HepG2 (cell line): Measurements from ENCODE around the gene AGAP1. TPM values are rescaled to one million over a fixed set of nuclear protein-coding genes. Genes with fewer than 3 reads are reported as not detected.
A peak's percentile ranks its signal among the peaks of the same experiment; 100 is the strongest.

Source experiments
- ATAC-seq: fragments of 200-7000 bp; cut with Tn5 transposase; 3 replicates; pipeline ENCODE4 v1.9.1; 2020; ENCODE audit warnings: mild to moderate bottlenecking, moderate library complexity
- BruUV-seq: library from RNA; stranded (reverse); fragments of 400-500 nt; replicated peaks from 2 replicates; lab custom pipeline; 2021; lab: Mats Ljungman, UMichigan
- CTCF ChIA-PET: fragments of 300-600 bp; formaldehyde crosslinking; extraction: SDS; loops from one replicate; lab custom pipeline; 2021; ENCODE audit warnings: low total read pairs, inconsistent platforms, low intra/inter-chr PET ratio; lab: Yijun Ruan, JAX
- POLR2A ChIA-PET: fragments of 350-600 bp; sonication (Branson Sonifier 250); formaldehyde crosslinking; loops from one replicate; lab custom pipeline; 2020; ENCODE audit warnings: antibody characterized with exemption, inconsistent platforms; lab: Yijun Ruan, JAX
- DNase-seq: peaks from one replicate; pipeline ENCODE4 v3.0.0-alpha.2; 2015; ENCODE audit warnings: low spot score
- FAIRE-seq: peaks from 3 replicates; lab custom pipeline; 2011; peaks lifted over from hg19 to GRCh38; lab: Jason Lieb, UNC
- H2AFZ ChIP-seq: one replicate; pipeline ENCODE4 v1.6.1; 2011; ENCODE audit warnings: low read length, inconsistent platforms
- H3K27ac ChIP-seq: fragments of 300-600 bp; 3 replicates; pipeline ENCODE4 v1.8.0; 2011; ENCODE audit warnings: mixed run types, mild to moderate bottlenecking, mixed read lengths, low read length, inconsistent platforms; ENCODE audit not compliant: insufficient read depth; ENCODE audit errors: extremely low read length
- H3K27me3 ChIP-seq, 2 experiments: fragments of 200-600 bp in 1 of 2; 2 replicates in 1 of 2; 3 replicates in 1 of 2; pipeline versions ENCODE4 v1.6.0 to v1.8.0; 2011; ENCODE audit warnings: low read length in 2 of 2, mild to moderate bottlenecking in 2 of 2, moderate library complexity in 2 of 2, inconsistent platforms in 1 of 2; ENCODE audit not compliant: insufficient read depth in 2 of 2, control insufficient read depth in 1 of 2
- H3K36me3 ChIP-seq, 2 experiments: fragments of 200-600 bp in 1 of 2; replicated peaks in 1 of 2; 2 replicates in 1 of 2; 3 replicates in 1 of 2; pipeline versions ENCODE4 v1.5.1 to v1.8.0; 2011; ENCODE audit warnings: low read length in 2 of 2, inconsistent platforms in 1 of 2; ENCODE audit not compliant: insufficient read depth in 2 of 2, control insufficient read depth in 1 of 2
- H3K4me1 ChIP-seq: 2 replicates; pipeline ENCODE4 v1.5.1; 2012; ENCODE audit warnings: low read length, inconsistent platforms; ENCODE audit not compliant: insufficient read depth
- H3K4me2 ChIP-seq: 2 replicates; pipeline ENCODE4 v1.6.0; 2011; ENCODE audit warnings: low read depth, low read length, inconsistent platforms
- H3K4me3 ChIP-seq, 3 experiments: fragments of 200-600 bp in 1 of 3; sonication (generic), shearing (Covaris generic) in 1 of 3; replicated peaks in 1 of 3; 2 replicates each; pipeline ENCODE4 v1.5.1; 2011 to 2016; ENCODE audit warnings: low read length in 3 of 3, inconsistent platforms in 2 of 3, low read depth in 2 of 3, mild to moderate bottlenecking in 2 of 3, control low read depth in 1 of 3, mixed read lengths in 1 of 3; ENCODE audit not compliant: insufficient read depth in 1 of 3
- H3K79me2 ChIP-seq: one replicate; pipeline ENCODE4 v1.6.1; 2011; ENCODE audit warnings: low read length, inconsistent platforms; ENCODE audit not compliant: insufficient read depth
- H3K9ac ChIP-seq: 2 replicates; pipeline ENCODE4 v1.6.0; 2011; ENCODE audit warnings: mild to moderate bottlenecking, low read depth, low read length, inconsistent platforms; ENCODE audit not compliant: insufficient read depth
- H3K9me3 ChIP-seq: 2 replicates; pipeline ENCODE4 v1.5.1; 2012; ENCODE audit warnings: mild to moderate bottlenecking, low read length
- H4K20me1 ChIP-seq: 2 replicates; pipeline ENCODE4 v1.6.0; 2011; ENCODE audit warnings: inconsistent platforms, mild to moderate bottlenecking, low read length, moderate library complexity; ENCODE audit not compliant: insufficient read depth
- ATF1 ChIP-seq: IDR thresholded peaks from 2 replicates; pipeline ENCODE4 v1.6.1; 2016; ENCODE audit warnings: mild to moderate bottlenecking, control low read depth
- NR2F2 ChIP-seq: IDR thresholded peaks from 2 replicates; pipeline ENCODE4 v1.6.1; 2012; ENCODE audit warnings: low read depth, inconsistent platforms, borderline replicate concordance
- PRDM15 ChIP-seq: sonication (generic); formaldehyde crosslinking; IDR thresholded peaks from 2 replicates; pipeline ENCODE4 v1.4.0; 2020; ENCODE audit warnings: missing genetic modification reagents
- RBM39 ChIP-seq: fragments of 200-400 bp; formaldehyde crosslinking; IDR thresholded peaks from one replicate; pipeline ENCODE4 v1.6.1; 2018; ENCODE audit warnings: antibody characterized with exemption, mild to moderate bottlenecking, low read depth, low read length; ENCODE audit not compliant: poor library complexity, severe bottlenecking
- TAF15 ChIP-seq: fragments of 200-400 bp; formaldehyde crosslinking; IDR thresholded peaks from one replicate; pipeline ENCODE4 v1.6.1; 2018; ENCODE audit warnings: mild to moderate bottlenecking, low read depth, low read length; ENCODE audit not compliant: poor library complexity, severe bottlenecking
- ZMYM3 ChIP-seq: sonication (generic); formaldehyde crosslinking; IDR thresholded peaks from 2 replicates; pipeline ENCODE4 v1.5.1; 2020; ENCODE audit warnings: mild to moderate bottlenecking, missing genetic modification reagents
- WGBS: methylation state at CpG from one replicate; pipeline ENCODE4 v1.1.6; 2017; ENCODE audit warnings: low lambda C conversion rate; 5-methylcytosine and 5-hydroxymethylcytosine counted together
- in situ Hi-C: cut with HindIII; loops from 2 replicates; pipeline ENCODE4 v1.10.0; 2017; ENCODE audit warnings: low pct_unique_long_range_greater_than_20kb; ENCODE audit not compliant: extremely low pct_ligation_motif_present
- intact Hi-C: fragments of 100-400 bp; cut with micrococcal nuclease; formaldehyde crosslinking; loops from one replicate; pipeline ENCODE4 v1.10.0; 2022; ENCODE audit not compliant: unreplicated experiment
- polyA plus RNA-seq, 8 experiments: library from polyadenylated mRNA; depleted of rRNA in 3 of 8; stranded (reverse) in 7 of 8; unstranded in 1 of 8; fragments of >200 nt; fragmentation: Illumina TruSeq in 4 of 8; extraction: Trizol in 4 of 8; gene quantifications; 2 replicates each; pipeline versions ENCODE4 v1.2.1 to v1.2.3, GENCODE V29; 2011 to 2016; ENCODE audit warnings: low read depth in 4 of 8, missing spikeins in 1 of 8, mixed read lengths in 1 of 8; ENCODE audit not compliant: insufficient read depth in 1 of 8
- total RNA-seq, 5 experiments: library from RNA; depleted of rRNA; stranded (reverse); fragments of >200 nt; fragmentation: Illumina TruSeq; extraction: Trizol; gene quantifications; 2 replicates each; pipeline ENCODE4 v1.2.3, GENCODE V29; 2016; ENCODE audit warnings: low read depth in 1 of 5

AGAP1 gene
- total and polyA plus RNA-seq, 2 of the 13 experiments (the other 11 are each of a cell fraction or from before 2014, with no cell fraction given), result 21.2 to 32.7 TPM

- H3K4me3 ChIP-seq, result no peak overlapping the region; a peak in 1 of 6 replicates
- ATAC-seq (peak; percentile 36), FAIRE-seq (no peak), DNase-seq (no peak)
- H3K27me3 ChIP-seq, result peaks cover 7 to 20% of the 10 kb centered on the region in 2 experiments; a peak in 4 of 5 replicates
- no peaks in the 10 kb centered on the region for H4K20me1 ChIP-seq
- BruUV-seq, result no TSS peak
- no peak overlapping the region for H3K27ac ChIP-seq
- H2AFZ ChIP-seq, result no peak overlapping the region
- CTCF ChIA-PET, result no interaction called here
- no peaks in the 10 kb centered on the region for H3K36me3 ChIP-seq
- TF ChIP-seq NR2F2, result no peak
- no peak for TF ChIP-seq ZMYM3
- TF ChIP-seq RBM39, result no peak
- TF ChIP-seq ATF1 (CRISPR knock-in tag), result no peak
- TF ChIP-seq PRDM15 (CRISPR knock-in tag), result no peak
- TF ChIP-seq TAF15, result no peak
- peak overlapping the region; percentile 56 for H3K4me2 ChIP-seq
- intact Hi-C loops, result no loop called here
- in situ Hi-C loops, result no loop called here
- POLR2A ChIA-PET, result no interaction called here
- no peaks in the 10 kb centered on the region for H3K9me3 ChIP-seq
- WGBS, result 23% methylated on average over 5 of the region's 6 CpGs
- peaks cover 16% of the 10 kb centered on the region for H3K4me1 ChIP-seq
- no peak overlapping the region for H3K9ac ChIP-seq
- H3K79me2 ChIP-seq, result no peaks in the 10 kb centered on the region
Observed at GRCh38 chr2:235445116-235445515, 48.7 kb upstream of the AGAP1 start.
